Esophagus squamous epithelium (tissue), 5 donors: ENCODE measurements around the gene PLA2G4B. TPM values are rescaled to one million over a fixed set of nuclear protein-coding genes. Genes with fewer than 3 reads are reported as not detected.

Source experiments
- DNase-seq: peaks from one replicate; lab custom pipeline; 2025; lab: John Stamatoyannopoulos, UW
- H3K27ac ChIP-seq, 4 donors: fragments of 200-600 bp; sonication (generic); one replicate each; pipeline ENCODE4 v1.5.1; 2016 to 2019; ENCODE audit warnings: mild to moderate bottlenecking in 1 of 4
- H3K27me3 ChIP-seq, 4 donors: fragments of 200-600 bp; sonication (generic); 1 replicate in 3 of 4; 2 replicates in 1 of 4; pipeline versions ENCODE4 v1.5.1 to v1.6.0; 2017 to 2021; ENCODE audit warnings: antibody characterized with exemption in 1 of 4
- H3K36me3 ChIP-seq, 3 donors: fragments of 200-600 bp; sonication (generic); one replicate each; pipeline ENCODE4 v1.5.1; 2016 to 2019
- H3K4me1 ChIP-seq, 3 donors: fragments of 200-600 bp; sonication (generic); one replicate each; pipeline ENCODE4 v1.5.1; 2017 to 2019
- H3K4me3 ChIP-seq, 4 donors: fragments of 200-600 bp; sonication (generic); 1 replicate in 3 of 4; 2 replicates in 1 of 4; pipeline ENCODE4 v1.5.1; 2016 to 2019; ENCODE audit warnings: mild to moderate bottlenecking in 2 of 4, moderate library complexity in 1 of 4
- H3K9me3 ChIP-seq, 3 donors: fragments of 200-600 bp; sonication (generic); one replicate each; pipeline ENCODE4 v1.5.1; 2016 to 2019
- POLR2A ChIP-seq, 4 donors: fragments of 450-650 bp; IDR thresholded peaks; one replicate each; pipeline ENCODE4 v1.6.1; 2017; ENCODE audit warnings: antibody characterized with exemption in 4 of 4, mild to moderate bottlenecking in 4 of 4, moderate library complexity in 3 of 4
- WGBS, 2 donors: methylation state at CpG; one replicate each; pipeline ENCODE4 v1.1.5; 2018; 5-methylcytosine and 5-hydroxymethylcytosine counted together
- intact Hi-C: fragments of 100-400 bp; cut with DNase I; formaldehyde crosslinking; loops from one replicate; pipeline ENCODE4 v1.15.0; 2022
- total RNA-seq, 4 donors: library from RNA; depleted of rRNA; stranded (reverse); fragments of >200 nt; gene quantifications; one replicate each; pipeline ENCODE4 v1.1.0, GENCODE V29; 2016
- TF ChIP-seq, protein P1 (sequence below), 6 experiments: fragments of 450-650 bp in 4 of 6; fragments of 200-600 bp in 2 of 6; sonication (generic) in 2 of 6; IDR thresholded peaks; one replicate each; pipeline ENCODE4 v1.5.1; 2016 to 2019; ENCODE audit warnings: antibody characterized with exemption in 6 of 6, mild to moderate bottlenecking in 4 of 6, moderate library complexity in 4 of 6
- donor health status: DM: yes; HTN: yes; CAD: no.

PLA2G4B gene
- total RNA-seq, 4 donors from 2014 or later = 26.5 to 58.9 (median 39.7) TPM

DNA sequence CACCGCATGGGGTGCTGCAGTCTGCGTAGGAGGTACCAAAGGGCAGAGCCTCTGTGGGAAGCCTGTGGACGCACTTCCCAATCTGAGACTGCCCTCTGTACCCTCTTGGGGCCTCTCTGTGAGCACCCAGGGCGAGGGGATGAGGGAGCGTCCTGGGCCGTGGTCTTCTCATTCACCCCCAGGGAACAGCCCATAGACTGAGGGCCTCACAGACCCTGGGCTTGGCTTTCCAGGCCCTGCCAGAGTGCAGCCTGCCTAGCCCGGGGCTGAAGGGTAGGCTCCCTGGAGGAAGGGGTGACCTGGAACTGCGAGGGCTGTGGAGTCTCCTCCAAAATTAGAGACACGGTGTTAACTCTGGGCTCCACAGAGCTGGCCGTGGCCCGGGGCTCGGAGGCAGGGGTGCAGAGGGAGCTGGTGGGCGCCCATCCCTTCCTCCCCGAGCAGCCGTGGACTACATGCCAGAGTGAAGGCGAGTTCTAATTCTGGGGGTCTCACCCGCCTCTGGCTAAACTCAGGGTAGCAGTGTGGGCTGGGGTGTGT is 55.7 kb downstream of the PLA2G4B start:
- peak overlapping the region in 2 of 4 donors; percentile 22 to 51 for H3K4me3 ChIP-seq
- TF ChIP-seq POLR2A (IDR thresholded peaks at IDR 0.05) = no peak
- TF ChIP-seq, protein P1, sequence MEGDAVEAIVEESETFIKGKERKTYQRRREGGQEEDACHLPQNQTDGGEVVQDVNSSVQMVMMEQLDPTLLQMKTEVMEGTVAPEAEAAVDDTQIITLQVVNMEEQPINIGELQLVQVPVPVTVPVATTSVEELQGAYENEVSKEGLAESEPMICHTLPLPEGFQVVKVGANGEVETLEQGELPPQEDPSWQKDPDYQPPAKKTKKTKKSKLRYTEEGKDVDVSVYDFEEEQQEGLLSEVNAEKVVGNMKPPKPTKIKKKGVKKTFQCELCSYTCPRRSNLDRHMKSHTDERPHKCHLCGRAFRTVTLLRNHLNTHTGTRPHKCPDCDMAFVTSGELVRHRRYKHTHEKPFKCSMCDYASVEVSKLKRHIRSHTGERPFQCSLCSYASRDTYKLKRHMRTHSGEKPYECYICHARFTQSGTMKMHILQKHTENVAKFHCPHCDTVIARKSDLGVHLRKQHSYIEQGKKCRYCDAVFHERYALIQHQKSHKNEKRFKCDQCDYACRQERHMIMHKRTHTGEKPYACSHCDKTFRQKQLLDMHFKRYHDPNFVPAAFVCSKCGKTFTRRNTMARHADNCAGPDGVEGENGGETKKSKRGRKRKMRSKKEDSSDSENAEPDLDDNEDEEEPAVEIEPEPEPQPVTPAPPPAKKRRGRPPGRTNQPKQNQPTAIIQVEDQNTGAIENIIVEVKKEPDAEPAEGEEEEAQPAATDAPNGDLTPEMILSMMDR (IDR thresholded peaks at IDR 0.05) = no peak
- no peaks in the 10 kb centered on the region for H3K27me3 ChIP-seq
- no peak for DNase-seq
- peaks cover 0 to 18% (median 4%) of the 10 kb centered on the region in 3 donors for H3K36me3 ChIP-seq
- peaks cover 16 to 32% (median 24%) of the 10 kb centered on the region in 3 donors for H3K4me1 ChIP-seq
- no peaks in the 10 kb centered on the region for H3K9me3 ChIP-seq
- H3K27ac ChIP-seq = peak overlapping the region; percentile 62 to 70 (median 68)
- intact Hi-C loops = no loop called here
- no CpG with 5 or more reads among the region's 17 CpGs for WGBS, 2 donors

- TF ChIP-seq, protein P1 (IDR thresholded peaks at IDR 0.05) = no peak
- TF ChIP-seq POLR2A (IDR thresholded peaks at IDR 0.05) = no peak
- intact Hi-C loops = no loop called here
- no peaks in the 10 kb centered on the region for H3K27me3 ChIP-seq
- H3K9me3 ChIP-seq = no peaks in the 10 kb centered on the region
- peak; percentile 11 for DNase-seq
- H3K27ac ChIP-seq = peak overlapping the region; percentile 62 to 70 (median 68)
- peak overlapping the region in 2 of 4 donors; percentile 22 to 51 for H3K4me3 ChIP-seq
- 15 to 49% methylated on average over 2 to 10 of the region's 24 CpGs for WGBS, 2 donors
- peaks cover 16 to 32% (median 24%) of the 10 kb centered on the region in 3 donors for H3K4me1 ChIP-seq
- peaks cover 0 to 24% (median 5%) of the 10 kb centered on the region in 3 donors for H3K36me3 ChIP-seq
Measured at GRCh38 chr15:41894791-41895463, 56.3 kb downstream of the PLA2G4B start.

GRCh38 chr15:41895491-41895890 is 56.8 kb downstream of the PLA2G4B start:
- intact Hi-C loops = no loop called here
- no peaks in the 10 kb centered on the region for H3K27me3 ChIP-seq
- H3K9me3 ChIP-seq = no peaks in the 10 kb centered on the region
- 90 to 95% methylated on average over 8 to 10 of the region's 11 CpGs for WGBS, 2 donors
- peak overlapping the region in 3 of 4 donors; percentile 62 to 70 (median 70) for H3K27ac ChIP-seq
- no peak overlapping the region for H3K4me3 ChIP-seq
- peaks cover 2 to 30% (median 10%) of the 10 kb centered on the region in 3 donors for H3K36me3 ChIP-seq
- DNase-seq = no peak
- H3K4me1 ChIP-seq = peaks cover 16 to 32% (median 24%) of the 10 kb centered on the region in 3 donors
- TF ChIP-seq, protein P1 (IDR thresholded peaks at IDR 0.05) = no peak
- no peak for TF ChIP-seq POLR2A (IDR thresholded peaks at IDR 0.05)

- Histone ChIP-seq H3K36me3 (peaks cover 5 to 34% (median 15%) of the 10 kb centered on the region in 3 donors), H3K4me3 (no peak overlapping the region), H3K4me1 (peaks cover 16 to 32% (median 24%) of the 10 kb centered on the region in 3 donors), H3K9me3 (no peaks in the 10 kb centered on the region), H3K27me3 (no peaks in the 10 kb centered on the region), H3K27ac (no peak overlapping the region)
- DNase-seq = no peak
- no peak for TF ChIP-seq POLR2A (IDR thresholded peaks at IDR 0.05)
- TF ChIP-seq, protein P1 (IDR thresholded peaks at IDR 0.05) = no peak
- intact Hi-C loops = no loop called here
- 94 to 100% methylated on average over 1 of the region's 1 CpG for WGBS, 2 donors
Measured at GRCh38 chr15:41895957-41896356, 57.3 kb downstream of the PLA2G4B start.

DNA sequence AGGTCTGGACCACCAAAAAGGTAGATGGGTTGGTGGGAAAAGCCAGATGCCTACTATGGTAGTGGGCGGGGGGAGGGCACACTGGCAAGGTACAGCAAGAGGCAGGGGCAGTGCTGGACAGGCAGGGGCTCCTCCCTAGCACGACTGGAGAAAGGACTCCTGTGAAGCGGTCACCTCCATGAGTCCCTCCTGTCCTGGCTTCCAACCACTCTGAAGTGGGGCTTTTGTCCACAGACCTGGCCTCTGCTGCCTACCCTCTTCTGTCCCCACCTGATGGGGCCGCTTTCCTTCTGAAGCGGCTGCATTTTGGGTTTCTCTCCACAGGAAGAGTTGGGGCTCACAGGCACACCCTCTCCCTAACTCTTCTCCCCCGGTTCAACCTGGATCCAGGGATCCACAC is 57.9 kb downstream of the PLA2G4B start:
- Histone ChIP-seq H3K36me3 (peaks cover 10 to 40% (median 15%) of the 10 kb centered on the region in 3 donors), H3K4me3 (no peak overlapping the region), H3K27me3 (no peaks in the 10 kb centered on the region), H3K9me3 (no peaks in the 10 kb centered on the region), H3K4me1 (peaks cover 16 to 32% (median 24%) of the 10 kb centered on the region in 3 donors), H3K27ac (no peak overlapping the region)
- no peak for DNase-seq
- WGBS, 2 donors = 73 to 92% methylated on average over 5 to 6 of the region's 6 CpGs
- TF ChIP-seq, protein P1 (IDR thresholded peaks at IDR 0.05) = no peak
- TF ChIP-seq POLR2A (IDR thresholded peaks at IDR 0.05) = no peak
- intact Hi-C loops = no loop called here
